NOMO-1 treated with dmso at 0.1 percent for 144 hours (cell line): ENCODE results near the gene ST6GALNAC3.

ENCODE experiments used
- DNase-seq: peaks from one replicate; lab custom pipeline; 2025; ENCODE audit not compliant: unreplicated experiment; lab: John Stamatoyannopoulos, UW

The ST6GALNAC3 gene

GRCh38 chr1:76279101-76279748 is 204.7 kb downstream of the ST6GALNAC3 start:
- no peak for DNase-seq

GRCh38 chr1:76281306-76281705 is 206.8 kb downstream of the ST6GALNAC3 start:
- DNase-seq, result no peak

GRCh38 chr1:76284842-76285241 is 210.3 kb downstream of the ST6GALNAC3 start:
- no peak for DNase-seq

GRCh38 chr1:76285578-76286135 is 211.1 kb downstream of the ST6GALNAC3 start:
- DNase-seq, result no peak

GRCh38 chr1:76287917-76288316 is 213.4 kb downstream of the ST6GALNAC3 start:
- no peak for DNase-seq

- DNase-seq, result no peak
These were observed 214.4 kb downstream of the ST6GALNAC3 start for GRCh38 chr1:76288758-76289483.

- no peak for DNase-seq
These were observed 215.1 kb downstream of the ST6GALNAC3 start for GRCh38 chr1:76289692-76290091.

GRCh38 chr1:76290271-76290670 is 215.7 kb downstream of the ST6GALNAC3 start:
- no peak for DNase-seq

GRCh38 chr1:76291191-76291590 is 216.6 kb downstream of the ST6GALNAC3 start:
- DNase-seq, result no peak

GRCh38 chr1:76291737-76292136 is 217.2 kb downstream of the ST6GALNAC3 start:
- no peak for DNase-seq

GRCh38 chr1:76292418-76293184 is 218.1 kb downstream of the ST6GALNAC3 start:
- DNase-seq, result no peak

GRCh38 chr1:76293831-76294230 is 219.3 kb downstream of the ST6GALNAC3 start:
- no peak for DNase-seq

- DNase-seq, result no peak
These were observed 220.1 kb downstream of the ST6GALNAC3 start for GRCh38 chr1:76294482-76295194.

- no peak for DNase-seq
These were observed 223.9 kb downstream of the ST6GALNAC3 start for GRCh38 chr1:76298399-76298798.

- DNase-seq, result no peak
These were observed 224.5 kb downstream of the ST6GALNAC3 start for GRCh38 chr1:76299036-76299435.

- no peak for DNase-seq
These were observed 226.0 kb downstream of the ST6GALNAC3 start for GRCh38 chr1:76300556-76300955.

- DNase-seq, result no peak
These were observed 228.3 kb downstream of the ST6GALNAC3 start for GRCh38 chr1:76302711-76303339.

- no peak for DNase-seq
These were observed 228.8 kb downstream of the ST6GALNAC3 start for GRCh38 chr1:76303340-76303717.

- no peak for DNase-seq
These were observed 238.8 kb downstream of the ST6GALNAC3 start for GRCh38 chr1:76313304-76313703.

GRCh38 chr1:76314730-76315129 is 240.2 kb downstream of the ST6GALNAC3 start:
- no peak for DNase-seq
